BLaER1 treated with 17β-estradiol and CSF1 and Interleukin-3, amounts not matched to agents 10 nM and 100 nM (cell line): ENCODE results near the gene RAB36.

Source experiments
- H3K27ac ChIP-seq, 11 experiments: shearing (Covaris generic); formaldehyde crosslinking; 2 replicates each; pipeline ENCODE4 v1.8.1; 2022
- H3K27me3 ChIP-seq, 11 experiments: shearing (Covaris generic); formaldehyde crosslinking; 2 replicates each; pipeline ENCODE4 v1.8.1; 2022
- H3K36me3 ChIP-seq, 11 experiments: shearing (Covaris generic); formaldehyde crosslinking; 2 replicates each; pipeline ENCODE4 v1.8.1; 2022
- H3K4me1 ChIP-seq, 10 experiments: shearing (Covaris generic); formaldehyde crosslinking; 2 replicates each; pipeline ENCODE4 v1.8.1; 2022
- H3K4me2 ChIP-seq, 11 experiments: shearing (Covaris generic); formaldehyde crosslinking; 2 replicates each; pipeline ENCODE4 v1.8.1; 2022
- H3K4me3 ChIP-seq, 10 experiments: shearing (Covaris generic); formaldehyde crosslinking; 2 replicates each; pipeline ENCODE4 v1.8.1; 2022
- H3K9ac ChIP-seq, 11 experiments: shearing (Covaris generic); formaldehyde crosslinking; 2 replicates each; pipeline ENCODE4 v1.8.1; 2022
- H3K9me3 ChIP-seq, 11 experiments: shearing (Covaris generic); formaldehyde crosslinking; replicated peaks in 1 of 11; 2 replicates each; pipeline ENCODE4 v1.8.1; 2022
- H4K20me1 ChIP-seq, 11 experiments: shearing (Covaris generic); formaldehyde crosslinking; 2 replicates each; pipeline ENCODE4 v1.8.1; 2022
- Cebpa-rat ChIP-seq, 11 experiments: shearing (Covaris generic); IDR thresholded peaks; 2 replicates each; pipeline ENCODE4 v1.8.1; 2022

RAB36 gene

GRCh38 chr22:23163665-23164064, 18.4 kb downstream of the RAB36 start:
- Histone ChIP-seq H3K9ac (no peak overlapping the region), H3K36me3 (no peaks in the 10 kb centered on the region), H3K27me3 (no peaks in the 10 kb centered on the region), H4K20me1 (no peaks in the 10 kb centered on the region; a peak in 2 of 22 replicates), H3K4me2 (no peak overlapping the region), H3K4me1 (peaks cover 0 to 24% (median 15%) of the 10 kb centered on the region in 10 experiments; a peak in 14 of 20 replicates), H3K4me3 (no peak overlapping the region), H3K9me3 (no peaks in the 10 kb centered on the region), H3K27ac (no peak overlapping the region)
- TF ChIP-seq Cebpa-rat (IDR thresholded peaks at IDR 0.05), result no peak

- Histone ChIP-seq H3K27me3 (no peaks in the 10 kb centered on the region), H3K36me3 (no peaks in the 10 kb centered on the region), H3K4me2 (no peak overlapping the region), H3K4me3 (no peak overlapping the region), H3K9ac (no peak overlapping the region), H3K4me1 (peaks cover 0 to 24% (median 15%) of the 10 kb centered on the region in 10 experiments; a peak in 14 of 20 replicates), H3K9me3 (no peaks in the 10 kb centered on the region), H3K27ac (no peak overlapping the region), H4K20me1 (no peaks in the 10 kb centered on the region; a peak in 2 of 22 replicates)
- TF ChIP-seq Cebpa-rat (IDR thresholded peaks at IDR 0.05), result no peak
Observed at GRCh38 chr22:23164091-23164490, 18.8 kb downstream of the RAB36 start.

GRCh38 chr22:23166042-23166831, 21.0 kb downstream of the RAB36 start:
- no peaks in the 10 kb centered on the region; a peak in 2 of 22 replicates for H4K20me1 ChIP-seq
- H3K4me1 ChIP-seq, result peaks cover 0 to 24% (median 15%) of the 10 kb centered on the region in 10 experiments; a peak in 14 of 20 replicates

GRCh38 chr22:23166841-23167616, 21.8 kb downstream of the RAB36 start:
- Histone ChIP-seq H3K9me3 (no peaks in the 10 kb centered on the region), H3K36me3 (no peaks in the 10 kb centered on the region), H3K4me2 (peak overlapping the region in 9 of 11 experiments; percentile 5 to 73 (median 63); a peak in 15 of 22 replicates), H3K27ac (no peak overlapping the region), H3K9ac (no peak overlapping the region), H3K4me3 (no peak overlapping the region), H3K27me3 (no peaks in the 10 kb centered on the region), H4K20me1 (no peaks in the 10 kb centered on the region; a peak in 2 of 22 replicates), H3K4me1 (peaks cover 0 to 24% (median 15%) of the 10 kb centered on the region in 10 experiments; a peak in 14 of 20 replicates)
- TF ChIP-seq Cebpa-rat (IDR thresholded peaks at IDR 0.05), result no peak

More at GRCh38 chr22:23166042-23166831, 21.0 kb downstream of the RAB36 start:
- Histone ChIP-seq H3K4me2 (peak overlapping the region in 8 of 11 experiments; percentile 17 to 73 (median 65); a peak in 14 of 22 replicates), H3K4me3 (no peak overlapping the region), H3K9ac (no peak overlapping the region), H3K9me3 (no peaks in the 10 kb centered on the region), H3K27ac (no peak overlapping the region), H3K36me3 (no peaks in the 10 kb centered on the region), H3K27me3 (no peaks in the 10 kb centered on the region)
- TF ChIP-seq Cebpa-rat (IDR thresholded peaks at IDR 0.05), result no peak

- no peak for TF ChIP-seq Cebpa-rat (IDR thresholded peaks at IDR 0.05)
- no peaks in the 10 kb centered on the region for H3K27me3 ChIP-seq
- no peaks in the 10 kb centered on the region; a peak in 2 of 22 replicates for H4K20me1 ChIP-seq
- no peak overlapping the region for H3K27ac ChIP-seq
- no peaks in the 10 kb centered on the region for H3K36me3 ChIP-seq
- H3K4me2 ChIP-seq, result 0 out of 22 replicates have a peak overlapping the region, but pooled peaks of 1 of the 11 experiments have one; percentile 10
- no peak overlapping the region for H3K4me3 ChIP-seq
- no peak overlapping the region for H3K9ac ChIP-seq
- peaks cover 0 to 29% (median 15%) of the 10 kb centered on the region in 10 experiments; a peak in 14 of 20 replicates for H3K4me1 ChIP-seq
- no peaks in the 10 kb centered on the region for H3K9me3 ChIP-seq
Observed at GRCh38 chr22:23168391-23169042, 23.2 kb downstream of the RAB36 start.

GRCh38 chr22:23169043-23169406, 23.7 kb downstream of the RAB36 start:
- Histone ChIP-seq H3K27me3 (no peaks in the 10 kb centered on the region), H3K9ac (no peak overlapping the region), H3K4me1 (peaks cover 0 to 29% (median 15%) of the 10 kb centered on the region in 10 experiments; a peak in 14 of 20 replicates), H4K20me1 (no peaks in the 10 kb centered on the region; a peak in 2 of 22 replicates), H3K36me3 (no peaks in the 10 kb centered on the region), H3K27ac (no peak overlapping the region), H3K4me2 (no peak overlapping the region), H3K9me3 (no peaks in the 10 kb centered on the region), H3K4me3 (no peak overlapping the region)
- no peak for TF ChIP-seq Cebpa-rat (IDR thresholded peaks at IDR 0.05)

- Histone ChIP-seq H3K4me3 (peak overlapping the region in 1 of 10 experiments; percentile 7; a peak in 1 of 20 replicates), H3K4me2 (no peak overlapping the region), H3K4me1 (peaks cover 11 to 27% (median 20%) of the 10 kb centered on the region in 10 experiments; a peak in 19 of 20 replicates), H3K36me3 (peaks cover 0 to 17% (median 4%) of the 10 kb centered on the region in 11 experiments; a peak in 8 of 22 replicates), H4K20me1 (peaks cover 0 to 23% (median 14%) of the 10 kb centered on the region in 11 experiments; a peak in 16 of 22 replicates), H3K9me3 (peaks cover 22 to 35% (median 28%) of the 10 kb centered on the region in 11 experiments), H3K27ac (no peak overlapping the region), H3K27me3 (peaks cover 0 to 10% (median 0%) of the 10 kb centered on the region in 11 experiments; a peak in 6 of 22 replicates), H3K9ac (no peak overlapping the region)
- no peak for TF ChIP-seq Cebpa-rat (IDR thresholded peaks at IDR 0.05)
Observed at GRCh38 chr22:23175817-23176644, 30.8 kb downstream of the RAB36 start.

- H3K27me3 ChIP-seq, result peaks cover 0 to 16% (median 0%) of the 10 kb centered on the region in 11 experiments; a peak in 8 of 22 replicates
- H3K4me1 ChIP-seq, result peaks cover 15 to 33% (median 25%) of the 10 kb centered on the region in 10 experiments; a peak in 19 of 20 replicates
- no peak overlapping the region; a peak in 1 of 20 replicates for H3K4me3 ChIP-seq
- no peak overlapping the region for H3K9ac ChIP-seq
- peaks cover 2 to 29% (median 20%) of the 10 kb centered on the region in 11 experiments; a peak in 19 of 22 replicates for H4K20me1 ChIP-seq
- H3K27ac ChIP-seq, result no peak overlapping the region
- TF ChIP-seq Cebpa-rat (IDR thresholded peaks at IDR 0.05), result no peak
- no peak overlapping the region for H3K4me2 ChIP-seq
- H3K36me3 ChIP-seq, result peaks cover 0 to 17% (median 4%) of the 10 kb centered on the region in 11 experiments; a peak in 8 of 22 replicates
- H3K9me3 ChIP-seq, result peaks cover 22 to 35% (median 28%) of the 10 kb centered on the region in 11 experiments
Observed at GRCh38 chr22:23176645-23177027, 31.4 kb downstream of the RAB36 start.
